Keratinocyte (primary cell): ENCODE results near the gene GSAP. TPM values are rescaled to one million over a fixed set of nuclear protein-coding genes. Genes with fewer than 3 reads are reported as not detected.

ENCODE experiments used
- DNase-seq: peaks from one replicate; pipeline ENCODE4 v3.0.0-alpha.2; 2011; ENCODE audit warnings: low read depth, missing footprints, low spot score
- FAIRE-seq: peaks from 2 replicates; lab custom pipeline; 2011; peaks lifted over from hg19 to GRCh38; lab: Jason Lieb, UNC
- H2AFZ ChIP-seq: 2 replicates; pipeline ENCODE4 v1.6.0; 2012; ENCODE audit warnings: low read length, control low read depth, inconsistent platforms; ENCODE audit not compliant: control insufficient read depth
- H3K27ac ChIP-seq: 2 replicates; pipeline ENCODE4 v1.5.1; 2011; ENCODE audit warnings: low read length; ENCODE audit not compliant: control insufficient read depth, insufficient read depth
- H3K27me3 ChIP-seq: 3 replicates; pipeline ENCODE4 v1.6.0; 2011; ENCODE audit warnings: low read length; ENCODE audit not compliant: control insufficient read depth, insufficient read depth; ENCODE audit errors: extremely low read depth
- H3K36me3 ChIP-seq, 2 experiments: 2 replicates in 1 of 2; 3 replicates in 1 of 2; pipeline ENCODE4 v1.5.1; 2011; ENCODE audit warnings: low read length in 2 of 2, mild to moderate bottlenecking in 1 of 2; ENCODE audit not compliant: control insufficient read depth in 2 of 2, insufficient read depth in 2 of 2; ENCODE audit errors: extremely low read depth in 1 of 2
- H3K4me1 ChIP-seq: 3 replicates; pipeline ENCODE4 v1.5.1; 2011; ENCODE audit warnings: low read length; ENCODE audit not compliant: control insufficient read depth, insufficient read depth; ENCODE audit errors: extremely low read depth
- H3K4me2 ChIP-seq: 3 replicates; pipeline ENCODE4 v1.6.0; 2011; ENCODE audit warnings: low read depth, low read length; ENCODE audit not compliant: control insufficient read depth, insufficient read depth; ENCODE audit errors: extremely low read depth
- H3K4me3 ChIP-seq, 3 experiments: fragments of 200-600 bp in 1 of 3; sonication (generic) in 1 of 3; 2 replicates in 2 of 3; 3 replicates in 1 of 3; pipeline ENCODE4 v1.5.1; 2011 to 2016; ENCODE audit warnings: low read length in 3 of 3, mild to moderate bottlenecking in 3 of 3, control low read depth in 2 of 3, inconsistent platforms in 1 of 3, low read depth in 1 of 3, mixed read lengths in 1 of 3, mixed run types in 1 of 3, moderate library complexity in 1 of 3; ENCODE audit not compliant: control insufficient read depth in 2 of 3, insufficient read depth in 2 of 3; ENCODE audit errors: extremely low read depth in 1 of 3
- H3K79me2 ChIP-seq: 2 replicates; pipeline ENCODE4 v1.6.0; 2012; ENCODE audit warnings: low read length; ENCODE audit not compliant: control insufficient read depth, insufficient read depth
- H3K9ac ChIP-seq: 3 replicates; pipeline ENCODE4 v1.6.0; 2011; ENCODE audit warnings: low read length; ENCODE audit not compliant: control insufficient read depth, insufficient read depth; ENCODE audit errors: extremely low read depth
- H3K9me1 ChIP-seq: 3 replicates; pipeline ENCODE4 v1.6.0; 2011; ENCODE audit warnings: low read length; ENCODE audit not compliant: control insufficient read depth, insufficient read depth; ENCODE audit errors: extremely low read depth
- H3K9me3 ChIP-seq: 2 replicates; pipeline ENCODE4 v1.5.1; 2012; ENCODE audit warnings: low read depth, low read length; ENCODE audit not compliant: control insufficient read depth
- H4K20me1 ChIP-seq: 3 replicates; pipeline ENCODE4 v1.6.0; 2011; ENCODE audit warnings: low read length; ENCODE audit not compliant: control insufficient read depth, insufficient read depth; ENCODE audit errors: extremely low read depth
- CTCF ChIP-seq, 3 experiments: IDR thresholded peaks in 1 of 3; conservative IDR thresholded peaks in 1 of 3; optimal IDR thresholded peaks in 1 of 3; 2 replicates in 2 of 3; 3 replicates in 1 of 3; pipeline versions ENCODE3 to v1.5.1; 2011; ENCODE audit warnings: low read length in 3 of 3, mild to moderate bottlenecking in 3 of 3, moderate library complexity in 2 of 3, control low read depth in 1 of 3, inconsistent platforms in 1 of 3; ENCODE audit not compliant: insufficient read depth in 2 of 3; ENCODE audit errors: extremely low read depth in 1 of 3
- EZH2 ChIP-seq: IDR thresholded peaks from one replicate; pipeline ENCODE4 v1.6.1; 2012; ENCODE audit warnings: inconsistent platforms, mild to moderate bottlenecking, low read length, moderate library complexity
- dilution Hi-C: fragments of 300-500 bp; cut with MboI; formaldehyde crosslinking; loops from one replicate; pipeline ENCODE4 v1.7.0; 2020; ENCODE audit warnings: low sequenced_read_pairs; ENCODE audit not compliant: extremely low pct_ligation_motif_present
- polyA plus RNA-seq, 5 experiments: library from polyadenylated mRNA; depleted of rRNA in 3 of 5; stranded (reverse) in 3 of 5; stranded (forward) in 1 of 5; unstranded in 1 of 5; fragments of >200 nt; gene quantifications; 1 replicate in 1 of 5; 2 replicates in 3 of 5; 3 replicates in 1 of 5; pipeline versions ENCODE4 v1.2.1 to v1.2.3, GENCODE V29; 2011 to 2012; ENCODE audit warnings: missing spikeins in 2 of 5, low read depth in 1 of 5, low replicate concordance in 1 of 5

GSAP gene
- polyA plus RNA-seq, 1 donor (not counting 4 experiments of a cell fraction or from before 2014, with no cell fraction given) = 5.4 TPM

- Histone ChIP-seq H3K4me2 (no peak overlapping the region), H3K79me2 (no peaks in the 10 kb centered on the region), H4K20me1 (no peaks in the 10 kb centered on the region), H3K36me3 (no peaks in the 10 kb centered on the region), H3K27me3 (no peaks in the 10 kb centered on the region), H3K27ac (no peak overlapping the region), H2AFZ (no peak overlapping the region), H3K9ac (no peak overlapping the region), H3K4me3 (no peak overlapping the region), H3K9me1 (peaks cover 3% of the 10 kb centered on the region), H3K4me1 (peaks cover 36% of the 10 kb centered on the region), H3K9me3 (no peaks in the 10 kb centered on the region)
- TF ChIP-seq CTCF (optimal IDR thresholded peaks at IDR 0.05 in 1 of 3, IDR thresholded peaks at IDR 0.05 in 1 of 3, conservative IDR thresholded peaks at IDR 0.05 in 1 of 3; ENCODE audit: extremely low read depth in 1 of 3, insufficient read depth in 2 of 3, low read length in 3 of 3) (peak; percentile 60 to 81 (median 66)), EZH2 (no peak)
- DNase-seq (peak; percentile 44), FAIRE-seq (peak; percentile 84)
- dilution Hi-C loops = no loop called here
These were observed 84.0 kb downstream of the GSAP start for GRCh38 chr7:77331938-77332695.

- H3K9me3 ChIP-seq = no peaks in the 10 kb centered on the region
- no peaks in the 10 kb centered on the region for H4K20me1 ChIP-seq
- H3K9me1 ChIP-seq = peaks cover 3% of the 10 kb centered on the region
- H3K4me2 ChIP-seq = no peak overlapping the region
- peaks cover 48% of the 10 kb centered on the region for H3K4me1 ChIP-seq
- TF ChIP-seq CTCF (optimal IDR thresholded peaks at IDR 0.05 in 1 of 3, IDR thresholded peaks at IDR 0.05 in 1 of 3, conservative IDR thresholded peaks at IDR 0.05 in 1 of 3; ENCODE audit: extremely low read depth in 1 of 3, insufficient read depth in 2 of 3, low read length in 3 of 3) (no peak), EZH2 (no peak)
- H3K4me3 ChIP-seq = no peak overlapping the region
- no peaks in the 10 kb centered on the region for H3K79me2 ChIP-seq
- dilution Hi-C loops = no loop called here
- H3K27ac ChIP-seq = no peak overlapping the region
- no peaks in the 10 kb centered on the region for H3K27me3 ChIP-seq
- FAIRE-seq (no peak), DNase-seq (no peak)
- no peak overlapping the region for H2AFZ ChIP-seq
- H3K9ac ChIP-seq = no peak overlapping the region
- no peaks in the 10 kb centered on the region for H3K36me3 ChIP-seq
These were observed 85.8 kb downstream of the GSAP start for GRCh38 chr7:77330169-77330882.
